ENCODE measurements around the gene C11orf54.

The C11orf54 gene

GRCh38 chr11:93710239-93710638 lies 31.2 kb upstream of the C11orf54 start:
- no peak overlapping the region for H3K4me3 ChIP-seq (ENCODE audit: control insufficient read depth, low read depth, low read length)
- TF ChIP-seq, protein P1, sequence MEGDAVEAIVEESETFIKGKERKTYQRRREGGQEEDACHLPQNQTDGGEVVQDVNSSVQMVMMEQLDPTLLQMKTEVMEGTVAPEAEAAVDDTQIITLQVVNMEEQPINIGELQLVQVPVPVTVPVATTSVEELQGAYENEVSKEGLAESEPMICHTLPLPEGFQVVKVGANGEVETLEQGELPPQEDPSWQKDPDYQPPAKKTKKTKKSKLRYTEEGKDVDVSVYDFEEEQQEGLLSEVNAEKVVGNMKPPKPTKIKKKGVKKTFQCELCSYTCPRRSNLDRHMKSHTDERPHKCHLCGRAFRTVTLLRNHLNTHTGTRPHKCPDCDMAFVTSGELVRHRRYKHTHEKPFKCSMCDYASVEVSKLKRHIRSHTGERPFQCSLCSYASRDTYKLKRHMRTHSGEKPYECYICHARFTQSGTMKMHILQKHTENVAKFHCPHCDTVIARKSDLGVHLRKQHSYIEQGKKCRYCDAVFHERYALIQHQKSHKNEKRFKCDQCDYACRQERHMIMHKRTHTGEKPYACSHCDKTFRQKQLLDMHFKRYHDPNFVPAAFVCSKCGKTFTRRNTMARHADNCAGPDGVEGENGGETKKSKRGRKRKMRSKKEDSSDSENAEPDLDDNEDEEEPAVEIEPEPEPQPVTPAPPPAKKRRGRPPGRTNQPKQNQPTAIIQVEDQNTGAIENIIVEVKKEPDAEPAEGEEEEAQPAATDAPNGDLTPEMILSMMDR (conservative IDR thresholded peaks at IDR 0.05; ENCODE audit: control insufficient read depth, insufficient read depth, low read depth, low read length) = no peak
- no peak for DNase-seq (ENCODE audit: low read depth)

DNA sequence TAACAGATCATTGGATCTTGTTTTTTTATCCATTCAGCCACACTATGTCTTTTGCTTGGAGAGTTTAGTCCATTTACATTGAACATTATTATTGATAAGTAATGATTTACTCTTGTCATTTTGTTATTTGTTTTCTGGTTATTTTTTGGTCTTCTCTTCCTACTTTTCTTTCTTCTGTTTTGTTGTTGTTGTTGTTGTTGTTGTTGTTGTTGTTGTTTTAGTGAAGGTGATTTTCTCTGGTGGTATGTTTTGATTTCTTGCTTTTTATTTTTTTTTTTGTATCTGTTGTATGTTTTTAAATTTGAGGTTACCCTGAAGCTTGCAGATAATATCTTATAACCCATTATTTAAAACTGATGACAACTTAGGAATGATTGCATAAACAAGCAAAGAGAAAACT lies 28.8 kb upstream of the C11orf54 start:
- TF ChIP-seq, protein P1 (conservative IDR thresholded peaks at IDR 0.05; ENCODE audit: control insufficient read depth, insufficient read depth, low read depth, low read length) = no peak
- H3K4me3 ChIP-seq (ENCODE audit: control insufficient read depth, low read depth, low read length) = no peak overlapping the region
- no peak for DNase-seq (ENCODE audit: low read depth)

DNA sequence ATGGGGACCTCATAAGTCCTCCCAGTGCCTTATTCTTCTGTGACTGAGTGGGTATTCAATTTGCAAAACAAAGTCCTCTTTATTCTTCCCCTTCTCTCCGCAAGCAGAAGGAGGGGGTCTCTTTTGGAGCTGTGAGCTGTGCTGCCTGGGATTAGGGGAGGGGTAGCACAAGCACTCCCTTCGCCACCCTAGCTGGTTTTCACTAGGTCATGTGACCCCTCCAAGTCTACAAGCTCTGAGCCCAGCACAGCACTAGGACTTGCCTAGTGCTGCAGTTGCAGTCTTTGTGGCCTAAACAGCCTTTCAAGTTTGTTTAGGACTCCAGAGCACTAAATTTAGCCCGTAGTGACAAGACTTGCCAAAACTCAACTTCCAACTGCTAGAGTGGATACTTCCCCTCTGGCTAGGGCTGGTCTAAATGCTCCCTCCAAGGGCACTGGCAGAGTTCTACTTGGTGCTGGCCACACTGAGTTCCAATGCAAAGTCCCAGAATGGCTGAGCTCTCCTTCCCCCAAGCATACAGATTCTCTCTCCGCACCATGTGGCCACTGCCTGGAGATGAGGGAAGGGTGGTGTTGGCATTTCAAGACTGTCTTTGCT lies 25.6 kb upstream of the C11orf54 start:
- DNase-seq (ENCODE audit: low read depth) = no peak
- H3K4me3 ChIP-seq (ENCODE audit: control insufficient read depth, low read depth, low read length) = no peak overlapping the region

DNA sequence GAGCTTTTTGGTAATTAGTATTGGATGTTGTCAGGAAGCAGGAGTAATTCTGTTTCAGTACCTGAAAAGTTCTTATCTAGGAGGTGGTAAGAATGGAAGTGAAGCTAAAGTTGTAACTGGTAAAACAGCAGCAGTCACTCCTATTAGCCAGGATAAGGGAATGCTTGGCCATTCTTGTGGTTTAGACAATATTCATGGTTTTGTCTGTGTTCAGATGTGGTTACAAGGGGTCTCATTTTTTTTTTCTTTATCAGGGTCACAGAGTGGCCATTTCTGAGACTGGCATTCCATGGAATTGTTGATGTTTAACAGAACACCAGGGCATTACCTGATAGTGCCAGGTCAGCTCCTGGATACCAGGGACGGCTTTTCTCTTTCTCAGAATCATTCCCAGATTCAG lies 24.0 kb upstream of the C11orf54 start:
- no peak for DNase-seq (ENCODE audit: low read depth)
- H3K4me3 ChIP-seq (ENCODE audit: control insufficient read depth, low read depth, low read length) = no peak overlapping the region
- TF ChIP-seq, protein P1 (conservative IDR thresholded peaks at IDR 0.05; ENCODE audit: control insufficient read depth, insufficient read depth, low read depth, low read length) = no peak

More for the DNA sequence above, 25.6 kb upstream of the C11orf54 start:
- TF ChIP-seq, protein P1 (conservative IDR thresholded peaks at IDR 0.05; ENCODE audit: control insufficient read depth, insufficient read depth, low read depth, low read length) = no peak

- TF ChIP-seq, protein P1 (conservative IDR thresholded peaks at IDR 0.05; ENCODE audit: control insufficient read depth, insufficient read depth, low read depth, low read length) = no peak
- DNase-seq (ENCODE audit: low read depth) = no peak
- H3K4me3 ChIP-seq (ENCODE audit: control insufficient read depth, low read depth, low read length) = no peak overlapping the region
Measured at GRCh38 chr11:93718057-93718563, 23.4 kb upstream of the C11orf54 start.

- no peak for DNase-seq (ENCODE audit: low read depth)
- no peak overlapping the region for H3K4me3 ChIP-seq (ENCODE audit: control insufficient read depth, low read depth, low read length)
- TF ChIP-seq, protein P1 (conservative IDR thresholded peaks at IDR 0.05; ENCODE audit: control insufficient read depth, insufficient read depth, low read depth, low read length) = no peak
Measured at GRCh38 chr11:93719310-93719709, 22.2 kb upstream of the C11orf54 start.

Data from fibroblast of mammary gland (primary cell).